Nephron (organoid): ENCODE data around the gene HDAC7.
"Not testable (repeated sequence)": the region's sequence is repeated elsewhere in the genome, so short reads cannot be mapped to it uniquely, and the experiment has no call there.

Experiments used
- H3K27ac Mint-ChIP-seq, 3 experiments: 2 replicates each; pipeline ENCODE4 v1.8.0; 2020; ENCODE audit warnings: mixed read lengths in 3 of 3, mild to moderate bottlenecking in 2 of 3, moderate library complexity in 1 of 3
- H3K27me3 Mint-ChIP-seq: 2 replicates; pipeline ENCODE4 v1.8.0; 2021; ENCODE audit warnings: low read depth, mild to moderate bottlenecking, moderate library complexity, mixed read lengths
- H3K36me3 Mint-ChIP-seq: 2 replicates; pipeline ENCODE4 v1.8.0; 2020; ENCODE audit warnings: low read depth, mixed read lengths
- H3K4me1 Mint-ChIP-seq: 2 replicates; pipeline ENCODE4 v1.8.0; 2020; ENCODE audit warnings: mixed read lengths
- H3K4me3 Mint-ChIP-seq, 3 experiments: 2 replicates each; pipeline ENCODE4 v1.8.0; 2020; ENCODE audit warnings: mild to moderate bottlenecking in 3 of 3, mixed read lengths in 3 of 3, moderate library complexity in 2 of 3
- H3K9me3 Mint-ChIP-seq: 2 replicates; pipeline ENCODE4 v1.8.0; 2020; ENCODE audit warnings: mixed read lengths
- CTCF ChIP-seq, 3 experiments: fragments of 200-600 bp; sonication (generic); IDR thresholded peaks; one replicate each; pipeline ENCODE4 v1.5.0; 2021; ENCODE audit warnings: antibody characterized with exemption in 3 of 3; ENCODE audit not compliant: unreplicated experiment in 3 of 3

The HDAC7 gene

DNA sequence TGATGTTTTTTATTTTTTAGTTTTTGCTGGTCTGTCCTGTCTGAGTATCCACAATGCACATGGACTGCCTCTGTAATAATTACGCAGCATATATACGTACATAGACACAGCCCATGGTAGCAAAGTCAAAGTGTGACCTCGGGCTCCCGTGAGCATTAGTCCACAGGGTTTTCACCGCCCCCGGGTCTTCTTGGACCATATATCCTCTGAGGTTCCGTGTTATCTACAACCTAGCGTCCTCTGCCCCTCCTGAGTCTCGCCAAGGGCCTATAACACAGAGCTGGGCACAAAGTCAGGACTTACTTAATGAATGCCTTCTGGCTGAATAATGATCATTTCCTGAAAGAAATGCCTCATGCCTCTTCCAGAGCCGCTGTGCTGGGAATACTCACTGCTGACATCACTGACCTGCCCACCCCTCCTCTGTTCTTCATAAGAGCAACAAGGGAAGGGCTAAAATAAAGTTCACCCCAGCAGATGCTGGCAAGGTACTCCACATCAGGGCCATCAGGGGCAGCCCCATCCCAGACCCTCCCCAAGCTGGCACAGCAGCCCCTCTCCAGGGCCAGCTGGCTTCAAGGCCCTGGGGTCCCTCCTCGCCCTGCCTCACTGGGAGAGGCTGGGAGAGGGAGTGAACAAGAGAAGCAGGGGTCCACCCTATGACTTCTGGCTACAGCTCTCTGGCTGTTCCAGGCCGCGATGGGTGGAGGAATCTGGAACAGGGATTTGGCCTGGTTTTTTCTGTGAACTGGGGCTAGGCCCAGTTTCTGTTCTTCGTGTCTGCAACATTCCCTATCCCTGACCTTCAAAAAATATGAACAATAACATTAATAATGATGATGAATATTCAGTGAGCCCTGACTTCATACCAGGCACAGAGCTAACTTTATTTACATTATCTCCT is 7.9 kb downstream of the HDAC7 start:
- Mint-ChIP-seq H3K27me3 (no peaks in the 10 kb centered on the region), H3K27ac (peak overlapping the region; percentile 94 to 98 (median 95)), H3K36me3 (no peaks in the 10 kb centered on the region), H3K4me1 (peaks cover 72% of the 10 kb centered on the region), H3K4me3 (peak overlapping the region; percentile 43 to 73 (median 68)), H3K9me3 (no peaks in the 10 kb centered on the region)
- no peak for TF ChIP-seq CTCF (IDR thresholded peaks at IDR 0.05; ENCODE audit: unreplicated experiment in 3 of 3)

- Mint-ChIP-seq H3K9me3 (no peaks in the 10 kb centered on the region), H3K27ac (peak overlapping the region; percentile 90 to 98 (median 95)), H3K4me1 (peaks cover 64% of the 10 kb centered on the region), H3K4me3 (peak overlapping the region in 2 of 3 experiments; percentile 17 to 28), H3K27me3 (no peaks in the 10 kb centered on the region), H3K36me3 (no peaks in the 10 kb centered on the region)
- TF ChIP-seq CTCF (IDR thresholded peaks at IDR 0.05; ENCODE audit: unreplicated experiment in 3 of 3): no peak
Observed at GRCh38 chr12:47811072-47811396, 8.7 kb downstream of the HDAC7 start.

DNA sequence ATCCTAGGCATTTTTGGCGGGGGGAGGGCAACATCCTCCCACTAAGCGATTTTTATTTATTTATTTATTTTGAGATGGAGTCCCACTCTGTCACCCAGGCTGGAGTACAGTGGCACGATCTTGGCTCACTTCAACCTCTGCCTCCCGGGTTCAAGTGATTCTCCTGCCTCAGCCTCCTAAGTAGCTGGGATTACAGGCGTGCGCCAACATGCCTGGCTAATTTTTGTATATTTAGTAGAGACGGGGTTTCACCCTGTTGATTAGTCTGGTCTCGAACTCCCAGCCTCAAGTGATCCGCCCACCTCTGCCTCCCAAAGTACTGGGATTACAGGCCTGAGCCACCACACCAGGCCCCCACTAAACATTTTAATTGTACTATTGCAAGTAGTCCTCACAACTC is 10.2 kb downstream of the HDAC7 start:
- H3K27me3 Mint-ChIP-seq, H3K36me3 Mint-ChIP-seq: not testable (repeated sequence)
- peaks cover 72% of the 10 kb centered on the region for H3K4me1 Mint-ChIP-seq

GRCh38 chr12:47808574-47809365 is 10.9 kb downstream of the HDAC7 start:
- H3K4me1 Mint-ChIP-seq: peaks cover 80% of the 10 kb centered on the region
- TF ChIP-seq CTCF (IDR thresholded peaks at IDR 0.05; ENCODE audit: unreplicated experiment in 3 of 3): no peak
- peak overlapping the region in 1 of 3 experiments; percentile 30 for H3K4me3 Mint-ChIP-seq
- peak overlapping the region; percentile 29 to 67 (median 53) for H3K27ac Mint-ChIP-seq
- no peaks in the 10 kb centered on the region for H3K9me3 Mint-ChIP-seq
- no peaks in the 10 kb centered on the region for H3K27me3 Mint-ChIP-seq
- H3K36me3 Mint-ChIP-seq: no peaks in the 10 kb centered on the region

More for the DNA sequence above, 10.2 kb downstream of the HDAC7 start:
- not testable (repeated sequence) for H3K4me3 Mint-ChIP-seq, H3K27ac Mint-ChIP-seq, H3K9me3 Mint-ChIP-seq

DNA sequence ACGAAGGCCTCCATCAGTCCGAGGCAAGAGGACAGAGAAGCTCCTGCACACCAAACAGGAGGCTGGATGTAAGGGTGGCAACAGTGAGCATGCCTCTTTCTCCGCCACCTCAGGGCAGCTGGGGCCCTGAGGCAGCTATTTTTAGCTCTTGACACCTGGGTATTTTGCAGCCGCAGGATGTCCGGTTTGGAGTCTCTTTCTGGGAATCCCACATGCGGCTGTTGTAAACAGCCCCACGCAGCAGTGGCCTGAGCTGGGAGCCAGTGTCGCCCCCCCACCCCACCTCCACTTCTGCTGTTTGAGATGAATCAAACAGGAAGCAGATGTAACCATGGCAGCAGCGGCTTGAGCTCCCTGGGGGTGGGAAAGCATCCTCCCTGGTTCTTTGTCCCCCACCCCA is 11.7 kb downstream of the HDAC7 start:
- Mint-ChIP-seq H3K27me3 (no peaks in the 10 kb centered on the region), H3K4me3 (peak overlapping the region in 1 of 3 experiments; percentile 25)
- no peak for TF ChIP-seq CTCF (IDR thresholded peaks at IDR 0.05; ENCODE audit: unreplicated experiment in 3 of 3)

GRCh38 chr12:47807338-47807737 is 12.4 kb downstream of the HDAC7 start:
- no peaks in the 10 kb centered on the region for H3K27me3 Mint-ChIP-seq
- TF ChIP-seq CTCF (IDR thresholded peaks at IDR 0.05; ENCODE audit: unreplicated experiment in 3 of 3): no peak
- no peaks in the 10 kb centered on the region for H3K36me3 Mint-ChIP-seq

More for the DNA sequence above, 11.7 kb downstream of the HDAC7 start:
- peak overlapping the region in 2 of 3 experiments; percentile 29 to 67 for H3K27ac Mint-ChIP-seq
- peaks cover 78% of the 10 kb centered on the region for H3K4me1 Mint-ChIP-seq
- no peaks in the 10 kb centered on the region for H3K9me3 Mint-ChIP-seq
- H3K36me3 Mint-ChIP-seq: no peaks in the 10 kb centered on the region

More at GRCh38 chr12:47807338-47807737, 12.4 kb downstream of the HDAC7 start:
- Mint-ChIP-seq H3K4me1 (peaks cover 74% of the 10 kb centered on the region), H3K4me3 (no peak overlapping the region), H3K9me3 (no peaks in the 10 kb centered on the region), H3K27ac (peak overlapping the region in 2 of 3 experiments; percentile 13 to 55)
